Lung (tissue), 12 donors: ENCODE measurements around the gene EXD2. TPM values are rescaled to one million over a fixed set of nuclear protein-coding genes. Genes with fewer than 3 reads are reported as not detected.

Experiments
- ATAC-seq: fragments of 200-7000 bp; cut with Tn5 transposase; one replicate; pipeline ENCODE4 v1.9.1; 2020; ENCODE audit warnings: moderate number of reproducible peaks; ENCODE audit not compliant: insufficient read depth, low FRiP score
- DNase-seq, 3 donors: peaks; one replicate each; pipeline ENCODE4 v3.0.0-alpha.2; 2013 to 2017
- H3K27ac ChIP-seq, 2 donors: one replicate each; pipeline ENCODE4 v1.5.1; 2013; ENCODE audit warnings: mild to moderate bottlenecking in 2 of 2, moderate library complexity in 2 of 2, control low read depth in 1 of 2, inconsistent platforms in 1 of 2, low read depth in 1 of 2, low read length in 1 of 2
- H3K27me3 ChIP-seq, 3 donors: one replicate each; pipeline ENCODE4 v1.5.1; 2013; ENCODE audit warnings: low read length in 2 of 3; ENCODE audit not compliant: control insufficient read depth in 3 of 3, insufficient read depth in 3 of 3
- H3K36me3 ChIP-seq, 4 donors: one replicate each; pipeline ENCODE4 v1.5.1; 2013; ENCODE audit warnings: low read length in 4 of 4, mild to moderate bottlenecking in 1 of 4, moderate library complexity in 1 of 4; ENCODE audit not compliant: control insufficient read depth in 4 of 4, insufficient read depth in 4 of 4
- H3K4me1 ChIP-seq, 5 donors: one replicate each; pipeline ENCODE4 v1.5.1; 2013; ENCODE audit warnings: low read length in 5 of 5, mild to moderate bottlenecking in 2 of 5, moderate library complexity in 1 of 5; ENCODE audit not compliant: control insufficient read depth in 5 of 5, insufficient read depth in 5 of 5
- H3K4me3 ChIP-seq: one replicate; pipeline ENCODE4 v1.5.1; 2013; ENCODE audit warnings: mild to moderate bottlenecking, control low read depth, moderate library complexity
- H3K9ac ChIP-seq, 2 donors: one replicate each; pipeline ENCODE4 v1.5.1; 2013; ENCODE audit warnings: low read length in 2 of 2, control low read depth in 1 of 2; ENCODE audit not compliant: insufficient read depth in 1 of 2
- H3K9me3 ChIP-seq, 4 donors: one replicate each; pipeline ENCODE4 v1.5.1; 2013; ENCODE audit warnings: low read length in 3 of 4, mild to moderate bottlenecking in 1 of 4, moderate library complexity in 1 of 4; ENCODE audit not compliant: control insufficient read depth in 4 of 4, insufficient read depth in 3 of 4
- WGBS, 2 donors: extraction: QIAGEN DNeasy Blood & Tissue Kit; methylation state at CpG; one replicate each; pipeline ENCODE4 v1.1.7; 2013; 5-methylcytosine and 5-hydroxymethylcytosine counted together
- polyA plus RNA-seq, 2 donors: library from polyadenylated mRNA; stranded (reverse); fragments of 200-250 nt; gene quantifications; one replicate each; pipeline ENCODE4 v1.2.1, GENCODE V29; 2013
- total RNA-seq, 2 donors: library from RNA; depleted of rRNA in 1 of 2; stranded (reverse); fragments of >200 nt in 1 of 2; gene quantifications; one replicate each; pipeline ENCODE4 v1.2.1, GENCODE V29; 2014 to 2021
- TF ChIP-seq, protein P1 (sequence below): IDR thresholded peaks from 2 replicates; pipeline ENCODE4 v1.5.1; 2012; ENCODE audit warnings: mild to moderate bottlenecking; ENCODE audit errors: control extremely low read depth, extremely low read depth
- donor health status: control.
- donor health status: control.
- donor health status: Bipolar disorder and iron deficiency.
- donor health status: healthy.
- donor health status: DM: yes; HTN: yes; CAD: no.

The EXD2 gene
- total and polyA plus RNA-seq, 4 donors: 9.0 to 25.7 (median 14.8) TPM

DNA sequence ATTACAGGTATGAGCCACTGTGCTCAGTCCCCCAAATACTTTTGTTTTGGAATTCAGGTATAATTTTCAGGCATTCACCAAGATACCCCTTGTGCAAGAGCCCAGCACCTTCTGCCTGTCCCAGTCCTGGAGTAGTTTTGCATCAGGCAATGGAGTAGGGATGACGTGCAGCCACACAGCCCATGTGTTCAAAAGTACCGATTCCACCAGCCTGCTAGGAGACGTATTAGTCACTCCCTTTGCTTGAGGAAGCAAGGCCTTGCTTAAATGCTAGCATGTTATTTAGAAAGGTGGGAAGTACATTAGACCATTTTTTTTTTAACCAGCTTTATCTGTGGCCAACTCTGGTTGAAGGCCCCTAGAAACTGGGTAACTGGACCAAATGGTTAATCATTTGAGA is 53.6 kb downstream of the EXD2 start:
- Histone ChIP-seq H3K27ac (no peak overlapping the region), H3K4me1 (peaks cover 0 to 5% (median 3%) of the 10 kb centered on the region in 5 donors), H3K4me3 (no peak overlapping the region), H3K9ac (no peak overlapping the region), H3K36me3 (peaks cover 4 to 12% (median 8%) of the 10 kb centered on the region in 4 donors), H3K9me3 (no peaks in the 10 kb centered on the region), H3K27me3 (no peaks in the 10 kb centered on the region)
- TF ChIP-seq, protein P1, sequence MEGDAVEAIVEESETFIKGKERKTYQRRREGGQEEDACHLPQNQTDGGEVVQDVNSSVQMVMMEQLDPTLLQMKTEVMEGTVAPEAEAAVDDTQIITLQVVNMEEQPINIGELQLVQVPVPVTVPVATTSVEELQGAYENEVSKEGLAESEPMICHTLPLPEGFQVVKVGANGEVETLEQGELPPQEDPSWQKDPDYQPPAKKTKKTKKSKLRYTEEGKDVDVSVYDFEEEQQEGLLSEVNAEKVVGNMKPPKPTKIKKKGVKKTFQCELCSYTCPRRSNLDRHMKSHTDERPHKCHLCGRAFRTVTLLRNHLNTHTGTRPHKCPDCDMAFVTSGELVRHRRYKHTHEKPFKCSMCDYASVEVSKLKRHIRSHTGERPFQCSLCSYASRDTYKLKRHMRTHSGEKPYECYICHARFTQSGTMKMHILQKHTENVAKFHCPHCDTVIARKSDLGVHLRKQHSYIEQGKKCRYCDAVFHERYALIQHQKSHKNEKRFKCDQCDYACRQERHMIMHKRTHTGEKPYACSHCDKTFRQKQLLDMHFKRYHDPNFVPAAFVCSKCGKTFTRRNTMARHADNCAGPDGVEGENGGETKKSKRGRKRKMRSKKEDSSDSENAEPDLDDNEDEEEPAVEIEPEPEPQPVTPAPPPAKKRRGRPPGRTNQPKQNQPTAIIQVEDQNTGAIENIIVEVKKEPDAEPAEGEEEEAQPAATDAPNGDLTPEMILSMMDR: no peak
- DNase-seq: no peak
- 93 to 96% methylated on average over 3 of the region's 3 CpGs for WGBS, 2 donors
- no peak for ATAC-seq

DNA sequence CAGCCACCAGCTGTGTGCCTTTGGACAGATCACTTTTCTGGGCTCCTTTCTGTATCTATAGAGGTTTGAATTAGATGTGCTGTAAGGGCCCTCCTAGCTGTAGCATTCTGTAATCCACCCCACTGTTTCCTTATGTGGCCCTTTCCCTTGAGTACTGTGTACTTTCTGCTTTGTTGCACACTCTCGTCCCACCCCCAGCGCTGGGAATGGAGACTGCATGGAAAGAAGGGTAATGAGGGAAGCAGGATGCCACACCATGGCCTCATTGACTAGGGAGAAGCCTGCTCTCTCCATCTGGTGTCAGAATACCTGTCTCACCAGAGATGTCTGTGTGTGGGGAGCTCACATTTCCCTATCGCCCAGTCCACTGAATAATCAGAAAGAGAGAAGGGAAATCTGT is 55.0 kb downstream of the EXD2 start:
- TF ChIP-seq, protein P1: no peak
- DNase-seq: no peak
- no peak for ATAC-seq
- no peak overlapping the region for H3K9ac ChIP-seq
- WGBS, 2 donors: 89 to 92% methylated on average over 3 of the region's 3 CpGs
- H3K36me3 ChIP-seq: peaks cover 0 to 4% (median 2%) of the 10 kb centered on the region in 4 donors
- H3K4me3 ChIP-seq: no peak overlapping the region
- H3K9me3 ChIP-seq: no peaks in the 10 kb centered on the region
- no peak overlapping the region for H3K27ac ChIP-seq
- H3K27me3 ChIP-seq: no peaks in the 10 kb centered on the region
- H3K4me1 ChIP-seq: peaks cover 0 to 5% (median 3%) of the 10 kb centered on the region in 5 donors

DNA sequence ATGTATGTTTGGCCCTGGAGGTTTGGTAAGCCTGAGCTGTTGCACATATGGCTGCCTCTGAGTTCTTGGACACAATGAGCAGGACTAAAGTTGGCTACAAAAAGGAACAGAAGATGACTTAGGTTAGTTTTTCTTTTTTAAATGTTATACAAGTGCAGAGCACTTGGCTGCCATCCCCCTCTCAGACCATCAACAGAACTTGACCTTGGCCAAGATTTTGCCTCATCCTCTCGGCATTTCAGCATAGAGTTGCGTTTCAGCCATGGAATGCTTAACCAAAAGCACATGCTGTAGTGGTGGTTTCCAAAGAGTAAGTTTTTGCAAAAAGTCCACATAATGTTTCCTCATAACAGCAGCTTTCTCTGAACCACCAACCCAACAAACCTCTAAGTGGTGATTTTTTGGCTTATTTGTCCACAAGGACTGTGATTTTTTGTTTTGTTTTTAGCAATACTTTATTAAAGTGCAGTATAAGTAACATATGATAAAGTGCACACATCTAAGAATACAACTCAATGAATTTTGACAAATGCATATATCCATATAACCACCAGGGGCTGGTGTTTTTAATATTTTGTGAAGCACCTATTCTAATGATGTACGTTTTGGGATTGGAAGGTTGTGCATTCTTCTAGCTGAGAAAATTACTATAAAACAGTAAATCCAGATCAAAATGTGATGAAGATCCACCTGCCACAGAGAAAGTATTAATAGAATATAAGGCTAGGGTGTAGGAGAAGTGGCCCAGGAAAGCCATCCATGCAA is 56.6 kb downstream of the EXD2 start:
- Histone ChIP-seq H3K9ac (no peak overlapping the region), H3K4me1 (peaks cover 0 to 5% (median 3%) of the 10 kb centered on the region in 5 donors), H3K36me3 (peaks cover 0 to 2% (median 0%) of the 10 kb centered on the region in 4 donors), H3K27ac (no peak overlapping the region), H3K9me3 (no peaks in the 10 kb centered on the region), H3K4me3 (no peak overlapping the region), H3K27me3 (no peaks in the 10 kb centered on the region)
- ATAC-seq (peak; percentile 41), DNase-seq (peak in 1 of 3 donors; percentile 20)
- WGBS, 2 donors: 73 to 84% methylated on average over 3 of the region's 3 CpGs
- TF ChIP-seq, protein P1: no peak
